ENCODE results near the gene ASPSCR1.
A peak's percentile ranks its signal among the peaks of the same experiment; 100 is the strongest.

The ASPSCR1 gene

GRCh38 chr17:81961521-81962498 is 15.6 kb upstream of the ASPSCR1 start:
- H3K4me3 ChIP-seq (ENCODE audit: low read depth in 1 of 2, low read length in 2 of 2), result no peak overlapping the region
- peaks cover 31 to 33% of the 10 kb centered on the region in 2 donors for H3K27me3 ChIP-seq (ENCODE audit: control insufficient read depth in 1 of 2, insufficient read depth in 2 of 2, low read length in 2 of 2)

DNA sequence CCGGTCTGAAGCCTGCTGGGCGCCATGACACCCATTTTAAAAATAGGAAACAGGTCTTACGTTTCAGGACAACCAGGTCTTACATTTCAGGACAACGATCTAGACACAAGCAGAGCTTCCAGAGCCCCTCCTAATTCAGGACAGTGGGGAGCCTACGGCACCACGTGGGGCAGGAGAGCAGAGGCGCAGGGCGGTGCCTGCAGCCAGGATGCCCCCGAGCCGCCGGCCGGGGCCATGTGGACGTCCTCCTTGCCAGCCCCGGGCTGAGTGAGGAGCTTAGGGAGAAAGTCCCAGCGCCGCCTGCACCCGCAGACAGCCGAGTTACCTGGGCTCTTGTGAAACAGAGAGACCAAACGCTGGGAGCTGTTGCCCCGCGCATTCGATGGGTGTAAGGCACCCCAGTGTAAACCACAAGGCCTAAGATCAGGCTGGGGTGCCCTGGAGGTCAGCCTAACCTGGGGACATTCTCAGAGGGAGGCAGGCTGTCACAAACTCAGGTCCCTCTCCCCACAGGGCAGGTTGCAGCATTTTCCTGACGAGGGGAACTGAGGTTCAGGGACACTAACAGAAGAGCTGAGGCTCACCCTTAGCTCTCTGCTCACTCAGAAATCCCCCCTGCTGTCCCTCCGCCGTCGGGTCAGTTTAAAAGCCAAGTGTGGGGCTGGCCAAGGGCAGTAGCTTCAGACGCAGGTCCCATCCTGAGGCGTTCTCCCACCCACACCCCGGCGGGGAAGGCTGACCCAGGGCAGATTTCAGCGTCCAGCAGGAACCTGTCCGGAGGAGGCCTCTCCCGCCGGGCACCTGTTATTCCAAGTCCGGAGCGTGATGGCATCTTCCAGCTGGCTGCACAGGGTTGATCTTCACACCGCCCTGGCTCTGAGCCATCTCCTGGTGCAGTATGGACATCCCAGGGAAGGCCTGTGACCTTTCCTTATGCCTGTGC is 14.7 kb upstream of the ASPSCR1 start:
- Histone ChIP-seq H3K4me3 (ENCODE audit: low read depth in 1 of 2, low read length in 2 of 2) (no peak overlapping the region), H3K27me3 (ENCODE audit: control insufficient read depth in 1 of 2, insufficient read depth in 2 of 2, low read length in 2 of 2) (peaks cover 31 to 33% of the 10 kb centered on the region in 2 donors), H3K9me3 (ENCODE audit: control insufficient read depth in 1 of 2, low read length in 2 of 2) (no peaks in the 10 kb centered on the region), H3K9ac (ENCODE audit: low read depth in 1 of 2, low read length in 2 of 2) (no peak overlapping the region), H3K4me1 (ENCODE audit: control insufficient read depth in 1 of 2, insufficient read depth in 2 of 2, low read length in 2 of 2) (peaks cover 6 to 15% of the 10 kb centered on the region in 2 donors), H3K36me3 (ENCODE audit: control insufficient read depth in 1 of 2, insufficient read depth in 2 of 2, low read length in 2 of 2) (no peaks in the 10 kb centered on the region), H3K27ac (ENCODE audit: low read depth, low read length) (no peak overlapping the region)

More at GRCh38 chr17:81961521-81962498, 15.6 kb upstream of the ASPSCR1 start:
- Histone ChIP-seq H3K9ac (ENCODE audit: low read depth in 1 of 2, low read length in 2 of 2) (no peak overlapping the region), H3K27ac (ENCODE audit: low read depth, low read length) (no peak overlapping the region), H3K36me3 (ENCODE audit: control insufficient read depth in 1 of 2, insufficient read depth in 2 of 2, low read length in 2 of 2) (no peaks in the 10 kb centered on the region), H3K4me1 (ENCODE audit: control insufficient read depth in 1 of 2, insufficient read depth in 2 of 2, low read length in 2 of 2) (peaks cover 0 to 5% of the 10 kb centered on the region in 2 donors), H3K9me3 (ENCODE audit: control insufficient read depth in 1 of 2, low read length in 2 of 2) (no peaks in the 10 kb centered on the region)

DNA sequence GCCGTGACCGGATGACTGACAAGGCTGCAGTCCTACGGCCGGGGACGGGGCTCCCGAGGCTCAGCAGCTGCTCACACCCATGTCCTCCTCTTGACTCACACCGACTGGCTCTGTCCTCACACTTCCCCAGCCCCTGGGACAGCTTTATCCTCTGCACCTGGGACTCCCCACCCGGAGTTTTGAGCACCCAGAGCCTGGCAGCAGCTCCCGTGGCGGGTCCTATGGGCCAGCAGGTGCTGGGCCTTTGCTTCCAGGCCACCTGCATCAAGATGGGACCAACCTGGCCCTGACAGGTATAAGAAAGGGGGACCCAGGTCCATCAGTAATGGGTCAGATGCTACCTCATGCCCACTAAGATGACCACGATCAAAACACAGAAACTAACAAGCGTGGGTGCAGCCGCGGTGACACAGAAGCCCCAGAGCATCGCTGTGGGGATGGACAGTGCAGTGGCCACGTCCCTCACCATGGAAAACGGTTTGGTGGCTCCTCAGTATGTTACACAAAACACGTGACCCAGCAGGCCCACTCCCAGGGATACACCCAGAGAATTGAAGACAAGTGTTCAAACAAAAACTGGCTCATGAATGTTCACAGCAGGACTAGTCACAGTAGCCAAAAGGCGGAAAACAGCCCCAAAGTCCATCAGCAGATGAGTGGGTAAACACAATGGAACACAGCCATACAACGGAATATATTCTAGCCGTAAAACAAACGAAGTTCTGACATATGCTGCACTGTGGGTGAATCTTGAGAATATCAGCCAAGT is 13.2 kb upstream of the ASPSCR1 start:
- H3K27me3 ChIP-seq (ENCODE audit: control insufficient read depth in 1 of 2, insufficient read depth in 2 of 2, low read length in 2 of 2), result peaks cover 17 to 20% of the 10 kb centered on the region in 2 donors
- no peak overlapping the region for H3K4me3 ChIP-seq (ENCODE audit: low read depth in 1 of 2, low read length in 2 of 2)
- H3K4me1 ChIP-seq (ENCODE audit: control insufficient read depth in 1 of 2, insufficient read depth in 2 of 2, low read length in 2 of 2), result peaks cover 12 to 27% of the 10 kb centered on the region in 2 donors
- H3K9me3 ChIP-seq (ENCODE audit: control insufficient read depth in 1 of 2, low read length in 2 of 2), result no peaks in the 10 kb centered on the region
- no peak overlapping the region for H3K9ac ChIP-seq (ENCODE audit: low read depth in 1 of 2, low read length in 2 of 2)
- no peak overlapping the region for H3K27ac ChIP-seq (ENCODE audit: low read depth, low read length)
- no peaks in the 10 kb centered on the region for H3K36me3 ChIP-seq (ENCODE audit: control insufficient read depth in 1 of 2, insufficient read depth in 2 of 2, low read length in 2 of 2)

DNA sequence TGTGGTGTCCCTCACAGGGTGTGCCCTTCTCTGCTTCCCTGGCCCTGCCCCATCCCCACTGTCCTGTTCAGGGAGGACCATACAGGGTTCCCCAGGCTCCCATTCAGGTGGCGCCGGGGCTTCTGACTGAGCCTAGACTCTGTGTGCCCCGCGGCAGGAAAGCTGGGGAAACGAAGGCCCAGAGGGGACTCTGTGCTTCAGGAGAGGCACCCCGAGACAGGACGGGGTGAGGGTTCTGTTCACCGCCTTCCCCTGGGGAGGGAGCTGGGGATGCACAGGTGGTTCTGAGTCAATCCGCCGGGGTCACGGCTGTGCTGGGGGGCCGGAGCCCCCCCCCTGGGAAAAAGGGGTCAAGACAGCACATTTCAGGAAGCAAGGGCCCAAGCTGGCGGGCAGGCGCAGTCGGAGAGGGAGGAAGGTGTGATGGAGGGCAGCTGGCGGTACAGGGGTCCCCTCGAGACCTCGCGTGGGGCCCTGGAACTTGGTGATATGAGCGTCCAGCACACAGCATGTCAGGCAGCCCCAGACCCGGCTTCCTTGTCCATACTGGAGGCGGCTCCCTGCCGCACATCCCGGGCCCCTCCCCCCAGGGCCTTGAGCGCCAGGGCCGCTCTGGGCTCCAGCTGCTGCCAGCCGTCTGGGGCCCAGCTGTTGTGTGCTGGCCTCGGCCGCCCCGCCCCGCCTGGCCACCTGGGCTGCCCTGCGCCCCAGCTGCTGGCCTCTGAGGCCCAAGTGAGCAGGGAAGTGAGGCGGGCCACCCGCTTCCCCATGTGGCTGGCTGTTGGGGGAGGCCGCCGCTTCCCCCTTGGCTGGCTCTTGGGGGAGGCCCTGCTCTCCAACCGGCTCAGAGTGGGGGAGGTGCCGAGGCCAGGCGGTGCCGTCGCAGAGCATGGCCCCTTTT is 10.8 kb upstream of the ASPSCR1 start:
- Histone ChIP-seq H3K36me3 (ENCODE audit: control insufficient read depth in 1 of 2, insufficient read depth in 2 of 2, low read length in 2 of 2) (no peaks in the 10 kb centered on the region), H3K9ac (ENCODE audit: low read depth in 1 of 2, low read length in 2 of 2) (no peak overlapping the region), H3K4me1 (ENCODE audit: control insufficient read depth in 1 of 2, insufficient read depth in 2 of 2, low read length in 2 of 2) (peaks cover 12 to 27% of the 10 kb centered on the region in 2 donors), H3K27ac (ENCODE audit: low read depth, low read length) (no peak overlapping the region), H3K9me3 (ENCODE audit: control insufficient read depth in 1 of 2, low read length in 2 of 2) (no peaks in the 10 kb centered on the region), H3K4me3 (ENCODE audit: low read depth in 1 of 2, low read length in 2 of 2) (peak overlapping the region in 1 of 2 donors; percentile 47), H3K27me3 (ENCODE audit: control insufficient read depth in 1 of 2, insufficient read depth in 2 of 2, low read length in 2 of 2) (peaks cover 11 to 17% of the 10 kb centered on the region in 2 donors)

DNA sequence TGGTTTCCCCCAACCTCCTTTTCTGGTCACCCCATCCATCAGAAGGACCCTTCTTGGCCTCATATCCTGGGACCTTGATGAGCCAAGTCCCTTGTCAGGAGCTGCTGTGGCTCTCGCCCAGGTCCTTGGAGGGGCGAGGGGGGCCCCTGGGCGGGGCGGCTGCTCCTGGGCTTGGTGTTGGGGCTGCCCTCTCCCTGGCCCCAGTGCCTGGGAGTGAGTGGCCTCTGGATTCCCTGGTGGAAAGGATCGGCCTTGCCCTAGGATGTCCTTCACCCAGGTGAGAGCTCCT is 10.2 kb upstream of the ASPSCR1 start:
- no peak overlapping the region for H3K9ac ChIP-seq (ENCODE audit: low read depth in 1 of 2, low read length in 2 of 2)
- peaks cover 9 to 14% of the 10 kb centered on the region in 2 donors for H3K27me3 ChIP-seq (ENCODE audit: control insufficient read depth in 1 of 2, insufficient read depth in 2 of 2, low read length in 2 of 2)
- no peak overlapping the region for H3K27ac ChIP-seq (ENCODE audit: low read depth, low read length)

DNA sequence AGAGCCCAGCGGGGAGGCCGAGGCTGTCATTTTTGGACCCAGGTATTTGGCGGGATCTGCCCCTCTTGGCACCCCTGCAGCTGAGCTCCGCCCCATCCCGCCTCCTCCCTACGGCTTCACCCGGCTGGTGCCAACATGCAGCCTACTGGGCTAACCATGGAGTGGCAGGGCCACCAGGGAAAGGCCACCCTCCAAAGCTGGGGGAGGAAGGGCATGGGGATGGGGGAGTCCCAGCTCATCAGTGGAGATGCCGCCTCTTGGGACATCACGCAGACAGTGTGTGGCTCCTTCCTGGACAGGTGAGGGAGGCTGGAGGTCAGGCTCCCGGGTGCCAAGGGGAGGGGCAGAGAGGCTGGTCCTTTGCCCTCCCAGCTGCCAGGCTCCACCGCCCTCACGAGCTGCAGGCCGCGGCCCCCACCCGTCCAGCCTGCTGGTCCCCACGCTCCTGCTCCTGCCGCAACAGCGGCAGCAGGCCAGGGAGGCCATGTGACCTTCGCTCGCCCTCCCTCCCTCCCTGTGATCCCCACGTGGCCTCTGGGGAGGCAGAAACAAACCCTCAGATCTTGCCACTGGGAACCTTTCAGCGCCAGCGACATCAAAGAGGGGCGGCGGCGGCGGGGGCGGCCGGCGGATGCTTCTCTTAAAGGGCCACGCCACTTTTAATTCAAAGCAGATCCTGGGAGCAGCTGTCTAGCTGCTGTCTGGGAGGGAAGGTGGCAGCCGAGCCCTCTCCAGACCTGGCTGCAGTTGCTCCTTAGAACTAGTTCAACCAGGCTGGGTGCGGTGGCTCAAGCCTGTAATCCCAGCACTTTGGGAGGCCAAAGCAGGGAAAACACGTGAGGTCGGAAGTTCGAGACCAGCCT is 9.7 kb upstream of the ASPSCR1 start:
- no peak overlapping the region for H3K9ac ChIP-seq (ENCODE audit: low read depth in 1 of 2, low read length in 2 of 2)
- H3K27me3 ChIP-seq (ENCODE audit: control insufficient read depth in 1 of 2, insufficient read depth in 2 of 2, low read length in 2 of 2), result peaks cover 4 to 8% of the 10 kb centered on the region in 2 donors
- H3K4me1 ChIP-seq (ENCODE audit: control insufficient read depth in 1 of 2, insufficient read depth in 2 of 2, low read length in 2 of 2), result peaks cover 12 to 27% of the 10 kb centered on the region in 2 donors
- H3K9me3 ChIP-seq (ENCODE audit: control insufficient read depth in 1 of 2, low read length in 2 of 2), result no peaks in the 10 kb centered on the region
- peak overlapping the region; percentile 10 for H3K27ac ChIP-seq (ENCODE audit: low read depth, low read length)
- H3K4me3 ChIP-seq (ENCODE audit: low read depth in 1 of 2, low read length in 2 of 2), result peak overlapping the region; percentile 40 to 47
- no peaks in the 10 kb centered on the region for H3K36me3 ChIP-seq (ENCODE audit: control insufficient read depth in 1 of 2, insufficient read depth in 2 of 2, low read length in 2 of 2)

More for the DNA sequence above, 10.2 kb upstream of the ASPSCR1 start:
- peak overlapping the region in 1 of 2 donors; percentile 47 for H3K4me3 ChIP-seq (ENCODE audit: low read depth in 1 of 2, low read length in 2 of 2)
- no peaks in the 10 kb centered on the region for H3K9me3 ChIP-seq (ENCODE audit: control insufficient read depth in 1 of 2, low read length in 2 of 2)
- H3K4me1 ChIP-seq (ENCODE audit: control insufficient read depth in 1 of 2, insufficient read depth in 2 of 2, low read length in 2 of 2), result peaks cover 12 to 27% of the 10 kb centered on the region in 2 donors
- H3K36me3 ChIP-seq (ENCODE audit: control insufficient read depth in 1 of 2, insufficient read depth in 2 of 2, low read length in 2 of 2), result no peaks in the 10 kb centered on the region

GRCh38 chr17:81968396-81968745 is 9.1 kb upstream of the ASPSCR1 start:
- no peak overlapping the region for H3K9ac ChIP-seq (ENCODE audit: low read depth in 1 of 2, low read length in 2 of 2)
- peak overlapping the region in 1 of 2 donors; percentile 17 for H3K4me3 ChIP-seq (ENCODE audit: low read depth in 1 of 2, low read length in 2 of 2)
- peaks cover 4 to 6% of the 10 kb centered on the region in 2 donors for H3K27me3 ChIP-seq (ENCODE audit: control insufficient read depth in 1 of 2, insufficient read depth in 2 of 2, low read length in 2 of 2)
- peaks cover 12 to 27% of the 10 kb centered on the region in 2 donors for H3K4me1 ChIP-seq (ENCODE audit: control insufficient read depth in 1 of 2, insufficient read depth in 2 of 2, low read length in 2 of 2)
- H3K9me3 ChIP-seq (ENCODE audit: control insufficient read depth in 1 of 2, low read length in 2 of 2), result peaks cover under 1% of the 10 kb centered on the region in 2 donors
- H3K36me3 ChIP-seq (ENCODE audit: control insufficient read depth in 1 of 2, insufficient read depth in 2 of 2, low read length in 2 of 2), result no peaks in the 10 kb centered on the region
- H3K27ac ChIP-seq (ENCODE audit: low read depth, low read length), result no peak overlapping the region

GRCh38 chr17:81968850-81969812 is 8.3 kb upstream of the ASPSCR1 start:
- peaks cover 12 to 27% of the 10 kb centered on the region in 2 donors for H3K4me1 ChIP-seq (ENCODE audit: control insufficient read depth in 1 of 2, insufficient read depth in 2 of 2, low read length in 2 of 2)
- H3K9ac ChIP-seq (ENCODE audit: low read depth in 1 of 2, low read length in 2 of 2), result no peak overlapping the region
- peaks cover 3 to 4% of the 10 kb centered on the region in 2 donors for H3K9me3 ChIP-seq (ENCODE audit: control insufficient read depth in 1 of 2, low read length in 2 of 2)
- H3K36me3 ChIP-seq (ENCODE audit: control insufficient read depth in 1 of 2, insufficient read depth in 2 of 2, low read length in 2 of 2), result no peaks in the 10 kb centered on the region
- no peak overlapping the region for H3K4me3 ChIP-seq (ENCODE audit: low read depth in 1 of 2, low read length in 2 of 2)
- peaks cover 0 to 6% of the 10 kb centered on the region in 2 donors for H3K27me3 ChIP-seq (ENCODE audit: control insufficient read depth in 1 of 2, insufficient read depth in 2 of 2, low read length in 2 of 2)
- H3K27ac ChIP-seq (ENCODE audit: low read depth, low read length), result no peak overlapping the region
